ENCODE data around the gene HOXB5. TPM values are rescaled to one million over a fixed set of nuclear protein-coding genes. Genes with fewer than 3 reads are reported as not detected.

HOXB5 gene
- total and polyA plus RNA-seq, 9 donors = 0.04 to 2.8 (median 0.49) TPM; not detected in 1

GRCh38 chr17:48621410-48622392 is 28.1 kb upstream of the HOXB5 start:
- WGBS, 3 donors = 7 to 13% (median 10%) methylated on average over 41 of the region's 41 CpGs
- peaks cover 8% of the 10 kb centered on the region for H3K27me3 ChIP-seq
- peaks cover 2% of the 10 kb centered on the region for H3K4me1 ChIP-seq (ENCODE audit: insufficient read depth)
- H3K36me3 ChIP-seq = no peaks in the 10 kb centered on the region
- H3K9me3 ChIP-seq = no peaks in the 10 kb centered on the region
- no peak overlapping the region for H3K4me3 ChIP-seq
- intact Hi-C loops (cut with DNase I) = loop anchor here in 1 of 4 donors (10.0 kb wide), 1 partner anchor 287 kb away; no protein-coding TSS in a partner anchor
- TF ChIP-seq POLR2A (IDR thresholded peaks at IDR 0.05) (no peak), EP300 (IDR thresholded peaks at IDR 0.05) (no peak), CTCF (IDR thresholded peaks at IDR 0.05) (no peak)
- DNase-seq = no peak
- no peak overlapping the region for H3K27ac ChIP-seq

- Histone ChIP-seq H3K4me1 (ENCODE audit: insufficient read depth) (peaks cover 2% of the 10 kb centered on the region), H3K27me3 (peaks cover 8% of the 10 kb centered on the region), H3K36me3 (no peaks in the 10 kb centered on the region), H3K27ac (no peak overlapping the region), H3K9me3 (no peaks in the 10 kb centered on the region), H3K4me3 (no peak overlapping the region)
- 41 to 48% (median 46%) methylated on average over 6 of the region's 6 CpGs for WGBS, 3 donors
- no peak for TF ChIP-seq EP300 (IDR thresholded peaks at IDR 0.05)
- TF ChIP-seq POLR2A (IDR thresholded peaks at IDR 0.05) = no peak
- no peak for TF ChIP-seq CTCF (IDR thresholded peaks at IDR 0.05)
- intact Hi-C loops (cut with DNase I) = loop anchor here in 1 of 4 donors (10.0 kb wide), 1 partner anchor 286 kb away; no protein-coding TSS in a partner anchor
- no peak for DNase-seq
Observed at GRCh38 chr17:48620461-48621139, 27.0 kb upstream of the HOXB5 start.

- H3K36me3 ChIP-seq = no peaks in the 10 kb centered on the region
- WGBS, 3 donors = 11 to 15% (median 12%) methylated on average over 32 of the region's 32 CpGs
- no peaks in the 10 kb centered on the region for H3K9me3 ChIP-seq
- no peak overlapping the region for H3K4me3 ChIP-seq
- H3K27me3 ChIP-seq = peaks cover 7% of the 10 kb centered on the region
- intact Hi-C loops (cut with DNase I) = loop anchor here in 3 of 4 donors (5.0 to 10.0 kb wide), 3 partner anchors 285 to 595 kb away; no protein-coding TSS in a partner anchor
- no peak overlapping the region for H3K27ac ChIP-seq
- TF ChIP-seq EP300 (IDR thresholded peaks at IDR 0.05) (no peak), POLR2A (IDR thresholded peaks at IDR 0.05) (no peak), CTCF (IDR thresholded peaks at IDR 0.05) (no peak)
- peaks cover 1% of the 10 kb centered on the region for H3K4me1 ChIP-seq (ENCODE audit: insufficient read depth)
- DNase-seq = no peak
Observed at GRCh38 chr17:48619826-48620449, 26.4 kb upstream of the HOXB5 start.

Data from ovary (tissue), 9 donors.